ENCODE data around the gene ATP13A5. TPM values are rescaled to one million over a fixed set of nuclear protein-coding genes. Genes with fewer than 3 reads are reported as not detected.

ATP13A5 gene
- total and polyA plus RNA-seq, 11 donors: not detected

GRCh38 chr3:193377591-193377990 is 962 bp downstream of the ATP13A5 start:
- Histone ChIP-seq H3K9me3 (no peaks in the 10 kb centered on the region), H3K27ac (no peak overlapping the region), H3K36me3 (no peaks in the 10 kb centered on the region), H3K4me1 (no peaks in the 10 kb centered on the region), H3K27me3 (no peaks in the 10 kb centered on the region), H3K4me3 (no peak overlapping the region)
- WGBS, 4 donors: 36 to 49% (median 43%) methylated on average over 2 of the region's 2 CpGs
- no peak for DNase-seq
- no peak for TF ChIP-seq CTCF (IDR thresholded peaks at IDR 0.05)
- TF ChIP-seq POLR2A (IDR thresholded peaks at IDR 0.05): no peak
- ATAC-seq: no peak
- intact Hi-C loops (cut with DNase I): no loop called here

DNA sequence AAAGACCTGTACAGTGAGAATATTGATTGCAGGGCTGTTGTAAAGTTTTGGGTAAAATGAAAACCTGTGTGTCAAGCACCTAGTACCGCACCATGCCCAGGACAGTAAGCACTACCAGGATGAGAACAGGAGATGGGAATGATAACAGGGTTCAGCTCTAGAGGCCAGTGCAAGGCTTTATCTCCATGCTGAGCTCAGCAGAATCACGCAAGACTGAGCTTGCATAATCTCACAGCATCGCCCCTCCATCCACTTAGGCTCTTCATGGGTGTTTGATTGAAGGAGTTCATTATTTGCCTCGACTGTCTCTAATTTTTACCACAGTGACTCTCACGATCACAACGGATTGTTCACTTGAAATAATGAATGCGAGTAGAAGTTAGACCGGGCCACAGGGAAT is 2.9 kb downstream of the ATP13A5 start:
- H3K27ac ChIP-seq: no peak overlapping the region
- TF ChIP-seq CTCF (IDR thresholded peaks at IDR 0.05): no peak
- no peak for TF ChIP-seq POLR2A (IDR thresholded peaks at IDR 0.05)
- intact Hi-C loops (cut with DNase I): no loop called here
- ATAC-seq (no peak), DNase-seq (no peak)
- H3K27me3 ChIP-seq: no peaks in the 10 kb centered on the region
- WGBS, 4 donors: 83 to 93% (median 87%) methylated on average over 8 of the region's 8 CpGs
- no peaks in the 10 kb centered on the region for H3K4me1 ChIP-seq
- H3K36me3 ChIP-seq: no peaks in the 10 kb centered on the region
- H3K4me3 ChIP-seq: no peak overlapping the region
- no peaks in the 10 kb centered on the region for H3K9me3 ChIP-seq

DNA sequence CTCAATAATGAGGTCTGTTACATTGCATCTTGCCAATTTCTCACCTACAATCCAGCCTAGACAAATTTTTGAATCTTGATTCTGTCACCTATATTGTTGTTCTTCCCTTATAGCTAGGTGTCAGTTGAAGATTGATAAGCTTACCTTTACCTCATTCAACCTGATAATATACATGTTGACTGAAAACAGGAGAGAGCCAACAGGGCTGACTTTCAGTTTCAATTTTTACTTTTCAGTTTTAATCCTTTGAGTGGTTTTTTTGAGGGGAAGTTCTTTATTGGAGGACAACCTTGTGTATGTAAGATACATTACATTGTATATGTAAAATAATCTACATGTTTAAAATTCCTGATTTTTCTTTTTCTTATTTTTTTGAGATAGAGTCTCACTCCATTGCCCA is 5.8 kb downstream of the ATP13A5 start:
- Histone ChIP-seq H3K36me3 (no peaks in the 10 kb centered on the region), H3K27ac (no peak overlapping the region), H3K27me3 (no peaks in the 10 kb centered on the region), H3K9me3 (no peaks in the 10 kb centered on the region), H3K4me3 (no peak overlapping the region), H3K4me1 (no peaks in the 10 kb centered on the region)
- DNase-seq: no peak
- TF ChIP-seq POLR2A (IDR thresholded peaks at IDR 0.05) (no peak), CTCF (IDR thresholded peaks at IDR 0.05) (no peak)
- intact Hi-C loops (cut with DNase I): no loop called here
- ATAC-seq: no peak

GRCh38 chr3:193367868-193368267 is 10.7 kb downstream of the ATP13A5 start:
- DNase-seq (no peak), ATAC-seq (no peak)
- peaks cover 0 to 9% (median 0%) of the 10 kb centered on the region in 9 donors for H3K27me3 ChIP-seq
- H3K4me1 ChIP-seq: no peaks in the 10 kb centered on the region
- intact Hi-C loops (cut with DNase I): no loop called here
- no peak overlapping the region for H3K27ac ChIP-seq
- TF ChIP-seq CTCF (IDR thresholded peaks at IDR 0.05) (no peak), POLR2A (IDR thresholded peaks at IDR 0.05) (no peak)
- H3K4me3 ChIP-seq: no peak overlapping the region
- H3K36me3 ChIP-seq: no peaks in the 10 kb centered on the region
- WGBS, 4 donors: 47 to 61% (median 52%) methylated on average over 1 of the region's 1 CpG
- H3K9me3 ChIP-seq: no peaks in the 10 kb centered on the region
